Calu3 (cell line): Measurements from ENCODE around the gene RYR3. TPM values are rescaled to one million over a fixed set of nuclear protein-coding genes. Genes with fewer than 3 reads are reported as not detected.

ENCODE experiments used
- BruUV-seq: library from RNA; stranded (reverse); fragments of 400-500 nt; replicated peaks from 2 replicates; lab custom pipeline; 2021; lab: Mats Ljungman, UMichigan
- CTCF ChIA-PET: fragments of 300-600 bp; sonication (Branson Sonifier 250); formaldehyde crosslinking; loops from one replicate; lab custom pipeline; 2022; ENCODE audit warnings: antibody characterized with exemption; lab: Charles Lee
- DNase-seq: peaks from one replicate; pipeline ENCODE4 v3.0.0; 2022
- H3K27ac Mint-ChIP-seq: one replicate; pipeline ENCODE4 v1.8.0; 2022; ENCODE audit warnings: mixed read lengths; ENCODE audit not compliant: unreplicated experiment
- H3K27me3 Mint-ChIP-seq: one replicate; pipeline ENCODE4 v1.8.0; 2022; ENCODE audit warnings: mixed read lengths; ENCODE audit not compliant: unreplicated experiment
- H3K36me3 Mint-ChIP-seq: one replicate; pipeline ENCODE4 v1.8.0; 2022; ENCODE audit warnings: mild to moderate bottlenecking, moderate library complexity, mixed read lengths; ENCODE audit not compliant: insufficient read depth, unreplicated experiment
- H3K4me1 Mint-ChIP-seq: one replicate; pipeline ENCODE4 v1.8.0; 2022; ENCODE audit warnings: mild to moderate bottlenecking, low read depth, mixed read lengths; ENCODE audit not compliant: unreplicated experiment
- H3K4me3 Mint-ChIP-seq: one replicate; pipeline ENCODE4 v1.8.0; 2022; ENCODE audit warnings: mild to moderate bottlenecking, low read depth, moderate library complexity, mixed read lengths; ENCODE audit not compliant: unreplicated experiment
- H3K9me3 Mint-ChIP-seq: one replicate; pipeline ENCODE4 v1.8.0; 2022; ENCODE audit warnings: low read depth, mixed read lengths; ENCODE audit not compliant: unreplicated experiment
- intact Hi-C: fragments of 100-400 bp; cut with micrococcal nuclease; formaldehyde crosslinking; loops from one replicate; pipeline ENCODE4 v1.10.0; 2022; ENCODE audit not compliant: unreplicated experiment
- total RNA-seq: library from RNA; stranded (reverse); gene quantifications from 2 replicates; pipeline ENCODE4 v1.2.3, GENCODE V29; 2022
- TF ChIP-seq, protein P1 (sequence below): fragments of 200-600 bp; IDR thresholded peaks from one replicate; pipeline ENCODE4 v1.8.0; 2022; ENCODE audit warnings: antibody characterized with exemption; ENCODE audit not compliant: unreplicated experiment

Gene RYR3
- total RNA-seq, 1 experiment from 2014 or later: not detected

- Mint-ChIP-seq H3K4me1 (no peaks in the 10 kb centered on the region), H3K36me3 (no peaks in the 10 kb centered on the region), H3K27me3 (no peaks in the 10 kb centered on the region), H3K4me3 (no peak overlapping the region), H3K27ac (no peak overlapping the region), H3K9me3 (no peaks in the 10 kb centered on the region)
- intact Hi-C loops: no loop called here
- TF ChIP-seq, protein P1, sequence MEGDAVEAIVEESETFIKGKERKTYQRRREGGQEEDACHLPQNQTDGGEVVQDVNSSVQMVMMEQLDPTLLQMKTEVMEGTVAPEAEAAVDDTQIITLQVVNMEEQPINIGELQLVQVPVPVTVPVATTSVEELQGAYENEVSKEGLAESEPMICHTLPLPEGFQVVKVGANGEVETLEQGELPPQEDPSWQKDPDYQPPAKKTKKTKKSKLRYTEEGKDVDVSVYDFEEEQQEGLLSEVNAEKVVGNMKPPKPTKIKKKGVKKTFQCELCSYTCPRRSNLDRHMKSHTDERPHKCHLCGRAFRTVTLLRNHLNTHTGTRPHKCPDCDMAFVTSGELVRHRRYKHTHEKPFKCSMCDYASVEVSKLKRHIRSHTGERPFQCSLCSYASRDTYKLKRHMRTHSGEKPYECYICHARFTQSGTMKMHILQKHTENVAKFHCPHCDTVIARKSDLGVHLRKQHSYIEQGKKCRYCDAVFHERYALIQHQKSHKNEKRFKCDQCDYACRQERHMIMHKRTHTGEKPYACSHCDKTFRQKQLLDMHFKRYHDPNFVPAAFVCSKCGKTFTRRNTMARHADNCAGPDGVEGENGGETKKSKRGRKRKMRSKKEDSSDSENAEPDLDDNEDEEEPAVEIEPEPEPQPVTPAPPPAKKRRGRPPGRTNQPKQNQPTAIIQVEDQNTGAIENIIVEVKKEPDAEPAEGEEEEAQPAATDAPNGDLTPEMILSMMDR: no peak
- no peak for DNase-seq
- no TSS peak for BruUV-seq
- CTCF ChIA-PET: no interaction called here
Measured at GRCh38 chr15:33865416-33865815, 554.6 kb downstream of the RYR3 start.

- intact Hi-C loops: no loop called here
- BruUV-seq: no TSS peak
- no peaks in the 10 kb centered on the region for H3K9me3 Mint-ChIP-seq
Measured at GRCh38 chr15:33866101-33866737, 555.5 kb downstream of the RYR3 start.

DNA sequence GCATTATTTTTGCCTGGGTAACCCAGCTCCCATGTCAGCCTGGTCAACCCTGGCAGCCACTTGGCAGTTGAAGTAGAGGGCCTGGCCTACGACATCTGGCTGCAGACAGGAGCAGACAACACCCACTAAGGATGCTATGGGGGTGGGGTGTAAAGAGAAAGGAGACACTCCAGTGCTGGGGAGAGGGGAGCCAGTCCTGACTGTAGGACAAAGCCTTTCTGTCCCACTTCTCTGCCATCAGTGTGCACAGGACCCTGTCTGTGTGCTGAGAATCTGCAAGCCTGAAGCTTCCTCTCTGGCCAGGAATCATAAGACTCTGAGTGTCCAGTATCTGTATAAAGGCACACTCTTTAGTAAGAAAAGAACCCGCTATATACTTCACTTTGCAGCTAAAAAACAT, 561.2 kb downstream of the RYR3 start:
- H3K36me3 Mint-ChIP-seq: no peaks in the 10 kb centered on the region
- H3K27ac Mint-ChIP-seq: no peak overlapping the region
- TF ChIP-seq, protein P1: no peak
- DNase-seq: no peak
- intact Hi-C loops: no loop called here
- BruUV-seq: no TSS peak
- no peaks in the 10 kb centered on the region for H3K9me3 Mint-ChIP-seq
- H3K4me1 Mint-ChIP-seq: no peaks in the 10 kb centered on the region
- H3K4me3 Mint-ChIP-seq: no peak overlapping the region
- CTCF ChIA-PET: no interaction called here
- no peaks in the 10 kb centered on the region for H3K27me3 Mint-ChIP-seq

More at GRCh38 chr15:33866101-33866737, 555.5 kb downstream of the RYR3 start:
- Mint-ChIP-seq H3K27ac (no peak overlapping the region), H3K36me3 (no peaks in the 10 kb centered on the region), H3K27me3 (no peaks in the 10 kb centered on the region), H3K4me3 (no peak overlapping the region), H3K4me1 (no peaks in the 10 kb centered on the region)
- CTCF ChIA-PET: no interaction called here
- TF ChIP-seq, protein P1: no peak
- DNase-seq: no peak

GRCh38 chr15:33872416-33873106, 561.8 kb downstream of the RYR3 start:
- intact Hi-C loops: no loop called here
- Mint-ChIP-seq H3K4me3 (no peak overlapping the region), H3K36me3 (no peaks in the 10 kb centered on the region), H3K27me3 (no peaks in the 10 kb centered on the region), H3K9me3 (no peaks in the 10 kb centered on the region), H3K27ac (no peak overlapping the region), H3K4me1 (no peaks in the 10 kb centered on the region)
- TF ChIP-seq, protein P1: no peak
- no TSS peak for BruUV-seq
- CTCF ChIA-PET: no interaction called here
- DNase-seq: no peak
